GM23338 (cell line): ENCODE data around the gene ME3. TPM values are rescaled to one million over a fixed set of nuclear protein-coding genes. Genes with fewer than 3 reads are reported as not detected.
"Not testable (repeated sequence)": the region's sequence is repeated elsewhere in the genome, so short reads cannot be mapped to it uniquely, and the experiment has no call there.

Source experiments
- ATAC-seq: fragments of 200-7000 bp; cut with Tn5 transposase; 3 replicates; pipeline ENCODE4 v1.9.1; 2020
- DNase-seq: peaks from one replicate; pipeline ENCODE4 v3.0.0-alpha.2; 2015; ENCODE audit warnings: low spot score
- H2AFZ ChIP-seq: fragments of 200-600 bp; sonication (generic); 2 replicates; pipeline ENCODE4 v1.8.0; 2016; ENCODE audit warnings: antibody characterized with exemption, mild to moderate bottlenecking, moderate library complexity
- H3F3A ChIP-seq: fragments of 200-600 bp; sonication (generic); replicated peaks from 2 replicates; pipeline ENCODE4 v1.8.0; 2017; ENCODE audit warnings: antibody characterized with exemption, mixed run types, low read depth
- H3K27ac ChIP-seq: fragments of 200-600 bp; sonication (generic); 2 replicates; pipeline ENCODE4 v1.6.1; 2016; ENCODE audit warnings: low read depth
- H3K27me3 ChIP-seq: fragments of 200-600 bp; sonication (generic); 2 replicates; pipeline ENCODE4 v1.8.0; 2016; ENCODE audit warnings: mild to moderate bottlenecking, mixed run types, moderate library complexity; ENCODE audit not compliant: insufficient read depth
- H3K36me3 ChIP-seq: fragments of 200-600 bp; sonication (generic); 2 replicates; pipeline ENCODE4 v1.8.0; 2016; ENCODE audit warnings: mild to moderate bottlenecking; ENCODE audit not compliant: insufficient read depth
- H3K4me1 ChIP-seq: fragments of 200-600 bp; sonication (generic); 2 replicates; pipeline ENCODE4 v1.8.0; 2016; ENCODE audit warnings: mild to moderate bottlenecking, moderate library complexity; ENCODE audit not compliant: insufficient read depth
- H3K4me2 ChIP-seq: fragments of 200-600 bp; sonication (generic); 2 replicates; pipeline ENCODE4 v1.7.1; 2017; ENCODE audit warnings: mixed run types
- H3K4me3 ChIP-seq: fragments of 200-600 bp; sonication (generic); 2 replicates; pipeline ENCODE4 v1.6.1; 2016; ENCODE audit warnings: mixed run types
- H3K79me2 ChIP-seq: fragments of 200-600 bp; sonication (generic); replicated peaks from 2 replicates; pipeline ENCODE4 v1.8.0; 2017; ENCODE audit warnings: mild to moderate bottlenecking; ENCODE audit not compliant: insufficient read depth
- H3K9me2 ChIP-seq: fragments of 200-600 bp; sonication (generic); 2 replicates; pipeline ENCODE4 v1.8.0; 2017; ENCODE audit not compliant: insufficient read depth
- H4K20me1 ChIP-seq: fragments of 200-600 bp; sonication (generic); replicated peaks from 2 replicates; pipeline ENCODE4 v1.8.0; 2017; ENCODE audit warnings: mild to moderate bottlenecking; ENCODE audit not compliant: insufficient read depth
- H3K27ac Mint-ChIP-seq: 2 replicates; pipeline ENCODE4 v1.8.0; 2020; ENCODE audit warnings: inconsistent platforms, mild to moderate bottlenecking, moderate library complexity, mixed read lengths
- H3K27me3 Mint-ChIP-seq: 3 replicates; pipeline ENCODE4 v1.8.0; 2022; ENCODE audit warnings: low read depth, mild to moderate bottlenecking, moderate library complexity, mixed read lengths, inconsistent platforms; ENCODE audit not compliant: insufficient read depth, poor library complexity
- H3K36me3 Mint-ChIP-seq: 3 replicates; pipeline ENCODE4 v1.8.0; 2021; ENCODE audit warnings: low read depth, mild to moderate bottlenecking, inconsistent platforms, moderate library complexity, mixed read lengths
- H3K4me1 Mint-ChIP-seq: 3 replicates; pipeline ENCODE4 v1.8.0; 2020; ENCODE audit warnings: mild to moderate bottlenecking, inconsistent platforms, mixed read lengths
- H3K4me3 Mint-ChIP-seq: 3 replicates; pipeline ENCODE4 v1.8.0; 2021; ENCODE audit warnings: moderate library complexity, mild to moderate bottlenecking, inconsistent platforms, mixed read lengths
- H3K9me3 Mint-ChIP-seq: 3 replicates; pipeline ENCODE4 v1.8.0; 2020; ENCODE audit warnings: moderate library complexity, mild to moderate bottlenecking, inconsistent platforms, mixed read lengths
- CTCF ChIP-seq, 2 experiments: fragments of 200-600 bp in 1 of 2; sonication (generic) in 1 of 2; conservative IDR thresholded peaks; 2 replicates each; pipeline versions ENCODE4 v1.5.1 to v1.6.1; 2016 to 2017; ENCODE audit warnings: antibody characterized with exemption in 2 of 2, low read depth in 2 of 2, mild to moderate bottlenecking in 2 of 2, moderate library complexity in 1 of 2
- ETS1 ChIP-seq: IDR thresholded peaks from 2 replicates; pipeline ENCODE4 v1.6.1; 2016; ENCODE audit warnings: antibody characterized with exemption
- EZH2 ChIP-seq: fragments of 200-600 bp; sonication (generic); IDR thresholded peaks from one replicate; pipeline ENCODE4 v1.8.0; 2017; ENCODE audit warnings: antibody characterized with exemption, mild to moderate bottlenecking, low read depth; ENCODE audit not compliant: unreplicated experiment
- REST ChIP-seq: IDR thresholded peaks from one replicate; pipeline ENCODE4 v1.6.1; 2018; ENCODE audit warnings: antibody characterized with exemption; ENCODE audit not compliant: unreplicated experiment
- STAT1 ChIP-seq: IDR thresholded peaks from one replicate; pipeline ENCODE4 v1.6.1; 2016; ENCODE audit warnings: antibody characterized with exemption; ENCODE audit not compliant: unreplicated experiment
- ZNF331 ChIP-seq: fragments of 250-450 bp; sonication (Bioruptor Pico); IDR thresholded peaks from 2 replicates; pipeline ENCODE4 v1.5.0; 2020; ENCODE audit warnings: low read depth, mild to moderate bottlenecking, moderate library complexity
- ZNF462 ChIP-seq: fragments of 250-450 bp; sonication (Bioruptor Pico); IDR thresholded peaks from 2 replicates; pipeline ENCODE4 v1.5.0; 2020; ENCODE audit warnings: mild to moderate bottlenecking, moderate library complexity
- polyA plus RNA-seq: library from polyadenylated mRNA; unstranded; fragments of >200 nt; fragmentation: Nextera tagmentation; extraction: Ambion mirVana; gene quantifications from 2 replicates; pipeline ENCODE4 v1.2.1, GENCODE V29; 2016
- total RNA-seq: library from RNA; depleted of rRNA; stranded (reverse); fragments of >200 nt; shearing (Covaris generic); gene quantifications from 2 replicates; pipeline ENCODE4 v1.2.3, GENCODE V29; 2014

Gene ME3
- total and polyA plus RNA-seq, 2 experiments from 2014 or later = 1.3 to 4.0 TPM

GRCh38 chr11:86418106-86418505, 254.3 kb downstream of the ME3 start (continued):
- TF ChIP-seq ZNF462 (CRISPR knock-in tag) = no peak

- H3K4me2 ChIP-seq, H3K4me1 ChIP-seq, DNase-seq, H3K27ac ChIP-seq, H3K4me3 Mint-ChIP-seq, H3K9me2 ChIP-seq, H3K27me3 Mint-ChIP-seq, H3K4me3 ChIP-seq, H3K79me2 ChIP-seq, H2AFZ ChIP-seq, H3K27me3 ChIP-seq, H3K27ac Mint-ChIP-seq, H3F3A ChIP-seq, H3K36me3 ChIP-seq, ATAC-seq, H3K4me1 Mint-ChIP-seq, H4K20me1 ChIP-seq, H3K36me3 Mint-ChIP-seq, H3K9me3 Mint-ChIP-seq: not testable (repeated sequence)
These were observed 255.5 kb downstream of the ME3 start for GRCh38 chr11:86416951-86417350.

GRCh38 chr11:86416494-86416893, 255.9 kb downstream of the ME3 start:
- Mint-ChIP-seq H3K4me3 (no peak overlapping the region), H3K27ac (no peak overlapping the region), H3K9me3 (no peaks in the 10 kb centered on the region), H3K27me3 (peaks cover 1% of the 10 kb centered on the region), H3K4me1 (peaks cover 4% of the 10 kb centered on the region; the same call in 1 of the 3 replicates), H3K36me3 (no peaks in the 10 kb centered on the region)
- H3K27me3 ChIP-seq = no peaks in the 10 kb centered on the region
- no peak for DNase-seq
- no peak for ATAC-seq
- no peak overlapping the region for H3K4me3 ChIP-seq
- no peak overlapping the region for H2AFZ ChIP-seq
- H3K79me2 ChIP-seq = no peaks in the 10 kb centered on the region
- H3K4me1 ChIP-seq = no peaks in the 10 kb centered on the region
- no peak overlapping the region for H3K27ac ChIP-seq
- H3K4me2 ChIP-seq = no peak overlapping the region
- H3F3A ChIP-seq = no peaks in the 10 kb centered on the region
- no peaks in the 10 kb centered on the region for H3K36me3 ChIP-seq
- H3K9me2 ChIP-seq = no peaks in the 10 kb centered on the region
- H4K20me1 ChIP-seq = no peaks in the 10 kb centered on the region
- TF ChIP-seq STAT1 (no peak), ETS1 (no peak), EZH2 (no peak), ZNF331 (no peak), CTCF (conservative IDR thresholded peaks at IDR 0.05; ENCODE audit: low read depth in 2 of 2) (no peak), REST (no peak)
